Hematopoietic multipotent progenitor cell treated with erythropoietin and hydrocortisone succinate and interleukin-3 and kit ligand, for 4 days (in vitro differentiated cells): ENCODE results near the gene PIGT.

ENCODE experiments used
- DNase-seq: peaks from one replicate; pipeline ENCODE4 v3.0.0-alpha.2; 2015

The PIGT gene

DNA sequence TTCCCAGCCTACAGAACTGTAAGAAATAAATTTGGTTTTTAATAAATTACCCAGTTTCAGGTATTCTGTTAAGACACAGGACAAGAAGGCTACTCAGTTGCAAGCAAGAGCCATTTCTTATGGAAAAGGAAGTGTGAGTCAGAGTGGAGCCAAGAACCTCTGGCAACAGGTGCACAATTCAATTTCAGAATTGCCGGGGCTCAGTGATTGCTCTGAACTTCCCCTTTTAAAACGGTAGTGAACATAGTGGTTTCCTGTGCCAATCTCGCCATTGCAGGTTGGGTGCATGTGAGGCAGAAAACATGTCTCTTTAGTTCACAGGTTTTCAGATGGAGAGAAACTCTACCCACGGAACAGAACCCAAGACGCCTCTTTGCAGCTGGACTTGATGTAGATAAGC, 16.4 kb downstream of the PIGT start:
- DNase-seq, result peak; percentile 84

DNA sequence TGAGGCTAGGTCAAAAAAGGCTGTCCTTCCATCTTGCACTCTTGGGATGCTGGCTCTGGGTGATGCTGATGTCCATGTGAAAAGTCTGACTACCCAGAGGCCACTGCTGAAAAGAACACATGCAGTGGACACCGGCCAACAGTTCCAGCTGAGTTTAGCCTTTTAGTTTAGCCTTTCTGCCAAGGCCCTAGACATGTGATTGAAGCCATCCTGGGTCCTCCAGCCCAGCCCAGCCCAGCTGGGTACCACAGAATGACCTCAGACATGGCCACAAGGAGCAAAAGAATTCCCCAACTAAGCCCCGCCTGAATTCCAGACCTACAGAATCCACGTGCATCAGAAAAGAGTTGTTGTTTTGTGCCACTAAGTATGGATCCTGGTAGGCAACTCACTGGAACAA, 17.4 kb downstream of the PIGT start:
- DNase-seq, result no peak

DNA sequence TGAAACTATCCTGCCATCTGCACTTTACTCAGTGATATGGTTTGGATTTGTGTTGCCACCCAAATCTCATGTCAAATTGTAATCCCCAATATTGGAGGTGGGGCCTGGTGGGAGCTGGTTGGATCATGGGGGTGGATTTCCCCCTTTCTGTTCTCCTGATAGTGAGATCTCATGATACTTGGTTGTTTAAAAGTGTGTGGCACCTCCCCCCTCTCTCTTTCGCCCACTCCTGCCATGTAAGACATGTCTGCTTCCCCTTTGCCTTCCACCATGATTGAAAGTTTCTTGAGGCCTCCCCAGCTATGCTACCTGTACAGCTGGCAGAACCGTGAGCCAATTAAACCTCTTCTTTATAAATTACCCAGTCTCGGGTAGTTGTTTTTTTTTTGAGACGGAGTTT, 18.0 kb downstream of the PIGT start:
- DNase-seq, result no peak

DNA sequence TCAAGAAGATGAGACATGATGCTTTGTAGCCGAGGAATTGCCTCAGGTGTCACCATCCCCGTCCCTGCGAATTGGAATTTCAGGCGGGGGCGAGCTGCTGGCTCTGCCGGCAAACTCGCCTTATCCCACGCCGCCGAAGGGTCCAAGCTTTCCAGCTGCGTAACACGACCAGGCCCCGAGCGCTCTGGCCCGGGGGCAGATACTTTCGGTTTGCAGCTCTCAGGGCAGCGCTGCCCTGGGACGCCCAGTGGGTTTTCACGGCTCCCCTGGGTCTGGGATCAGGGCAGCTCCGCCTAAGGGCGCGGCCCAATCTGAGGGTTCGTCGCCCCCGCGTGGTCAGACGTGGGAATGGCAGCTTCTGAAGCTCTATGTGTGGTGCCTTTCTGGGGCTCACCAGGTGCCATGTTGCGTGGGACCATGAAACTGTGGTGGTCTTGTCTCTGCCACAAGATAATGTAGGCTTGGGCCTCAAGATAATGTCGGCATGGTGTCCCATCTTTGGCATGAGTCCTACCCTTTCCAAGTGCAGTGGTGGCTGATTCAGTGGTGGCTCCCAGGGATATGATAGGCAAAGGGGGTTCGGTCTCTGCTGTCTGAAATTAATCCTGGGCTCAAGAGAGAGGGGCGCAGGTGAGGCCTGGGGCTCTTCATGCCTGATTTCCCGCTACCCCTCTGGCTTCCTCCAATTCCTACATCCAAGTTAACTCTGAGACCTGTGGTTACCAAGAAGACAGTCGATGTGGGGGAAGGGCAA, 21.0 kb downstream of the PIGT start:
- peak; percentile 93 for DNase-seq

DNA sequence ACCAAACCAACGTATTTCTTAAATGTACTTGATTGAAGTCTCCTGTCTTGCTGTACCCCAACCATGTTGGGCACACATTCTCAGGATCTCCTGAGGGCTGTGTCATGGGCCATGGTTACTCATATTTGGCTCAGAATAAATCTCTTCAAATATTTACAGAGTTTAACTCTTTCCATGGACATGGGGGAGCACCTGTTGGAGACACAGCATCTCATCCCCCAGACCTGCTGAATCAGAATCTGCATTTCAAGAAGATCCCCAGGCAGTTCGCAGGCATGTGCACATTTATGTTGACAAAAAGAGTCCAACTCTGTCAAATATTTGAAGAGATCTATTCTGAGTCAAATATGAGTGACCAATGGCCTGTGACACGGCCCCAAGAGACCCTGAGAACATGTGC, 24.5 kb downstream of the PIGT start:
- no peak for DNase-seq

DNA sequence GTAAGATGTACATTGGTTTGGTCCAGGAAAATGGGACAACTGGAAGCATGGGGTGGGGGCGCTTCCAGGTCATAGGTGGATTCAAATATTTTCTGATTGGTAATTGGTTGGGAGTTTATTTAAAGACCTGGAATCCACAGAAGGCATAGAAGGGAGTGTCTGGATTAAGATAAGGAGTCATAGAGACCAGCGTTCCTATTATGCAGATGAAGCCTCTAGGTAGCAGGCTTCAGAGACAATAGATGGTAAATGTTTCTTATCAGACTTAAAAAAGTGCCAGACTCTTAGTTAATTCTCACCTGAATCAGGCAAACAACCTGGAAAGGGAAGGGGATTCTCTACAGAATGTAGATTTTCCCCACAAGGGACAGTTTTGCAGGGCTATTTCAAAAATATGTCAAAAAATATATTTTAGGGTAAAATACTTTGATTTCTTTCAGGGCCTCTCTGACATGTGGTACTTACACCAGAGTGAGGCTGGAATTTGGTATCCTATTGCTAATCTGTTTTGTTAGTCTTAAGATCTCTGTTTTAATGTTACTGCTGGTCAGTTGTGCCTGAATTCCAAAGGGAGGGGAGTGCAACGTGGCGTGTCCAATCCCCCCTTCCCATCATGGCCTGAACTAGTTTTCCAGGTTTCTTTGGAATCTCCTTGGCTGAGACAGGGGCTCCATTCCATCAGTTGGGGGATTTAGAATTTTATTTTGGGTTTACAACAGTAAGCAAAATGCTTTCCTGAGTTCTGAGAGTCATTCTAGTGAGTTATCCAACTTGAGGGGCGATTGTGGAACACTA, 25.1 kb downstream of the PIGT start:
- no peak for DNase-seq

DNA sequence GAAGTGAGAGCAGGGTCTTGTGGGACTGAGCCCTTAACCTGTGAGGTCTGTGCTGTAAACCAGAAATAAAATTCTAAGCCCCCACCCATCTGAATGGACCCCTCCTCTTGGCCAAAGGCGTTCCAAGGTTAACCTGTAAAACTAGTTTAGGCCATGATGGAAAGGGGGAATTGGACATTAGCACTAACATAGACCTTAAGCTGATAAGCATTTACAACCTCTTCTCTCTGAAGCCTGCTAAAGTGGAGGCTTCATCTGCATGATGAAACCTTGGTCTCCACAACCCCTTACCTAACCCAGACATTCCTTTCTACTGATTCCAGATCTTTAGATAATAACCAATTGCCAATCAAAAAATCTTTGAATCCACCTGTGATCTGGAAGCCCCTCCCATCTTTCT, 25.8 kb downstream of the PIGT start:
- no peak for DNase-seq

DNA sequence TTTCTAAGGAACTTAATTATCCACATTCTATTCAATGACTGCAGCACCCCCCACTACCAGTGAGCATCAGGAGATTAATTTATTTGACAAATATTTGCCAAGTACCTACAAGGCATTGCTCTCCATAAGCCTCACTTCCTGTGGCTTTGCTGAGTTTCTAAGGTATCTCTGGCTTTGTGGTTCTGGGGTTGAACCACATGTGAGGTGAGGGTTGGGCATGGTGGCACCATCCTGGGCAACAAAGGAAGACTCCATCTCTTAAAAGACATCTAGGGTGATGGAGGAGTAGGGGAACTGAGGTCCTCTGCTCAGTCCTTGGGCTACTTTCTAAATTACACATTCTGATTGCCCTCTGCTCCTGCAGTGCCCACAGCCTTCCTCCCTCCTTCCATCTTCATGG, 28.1 kb downstream of the PIGT start:
- DNase-seq, result no peak

DNA sequence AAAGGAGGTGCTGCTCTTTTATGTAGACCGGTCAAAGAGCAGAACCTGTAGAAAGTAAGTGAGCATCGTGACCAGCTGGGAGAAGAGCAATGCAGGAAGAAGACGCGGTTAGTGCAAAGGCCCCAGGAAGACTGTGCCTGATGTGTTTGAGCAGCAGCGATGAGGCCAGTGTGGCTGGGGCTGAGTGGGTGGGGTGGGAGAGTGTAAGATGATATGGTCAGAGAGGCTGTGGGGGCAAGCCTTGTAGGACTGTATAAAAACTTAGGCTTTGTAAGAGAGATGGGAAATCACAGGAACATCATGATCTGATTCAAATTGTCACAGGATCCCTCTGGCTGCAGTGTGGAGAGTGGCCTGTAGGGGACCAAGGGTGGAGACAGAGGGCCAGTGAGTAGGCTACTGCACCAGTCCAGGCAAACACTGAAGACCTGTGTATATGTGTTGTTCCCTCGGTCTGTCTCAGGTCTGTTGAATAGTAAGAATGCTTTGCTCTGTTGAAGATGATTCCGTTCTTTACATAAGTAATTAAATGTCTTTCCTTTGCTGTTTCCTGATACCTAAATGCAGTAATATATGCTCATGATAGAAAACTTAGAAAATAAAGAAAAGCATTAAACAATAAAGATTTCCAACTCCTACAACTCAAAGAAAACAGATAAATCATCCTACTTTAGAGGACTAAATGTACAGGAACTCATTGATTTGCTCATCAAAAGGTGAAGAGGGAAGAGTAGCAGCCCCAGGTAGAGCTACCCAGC, 30.0 kb downstream of the PIGT start:
- peak; percentile 61 for DNase-seq

DNA sequence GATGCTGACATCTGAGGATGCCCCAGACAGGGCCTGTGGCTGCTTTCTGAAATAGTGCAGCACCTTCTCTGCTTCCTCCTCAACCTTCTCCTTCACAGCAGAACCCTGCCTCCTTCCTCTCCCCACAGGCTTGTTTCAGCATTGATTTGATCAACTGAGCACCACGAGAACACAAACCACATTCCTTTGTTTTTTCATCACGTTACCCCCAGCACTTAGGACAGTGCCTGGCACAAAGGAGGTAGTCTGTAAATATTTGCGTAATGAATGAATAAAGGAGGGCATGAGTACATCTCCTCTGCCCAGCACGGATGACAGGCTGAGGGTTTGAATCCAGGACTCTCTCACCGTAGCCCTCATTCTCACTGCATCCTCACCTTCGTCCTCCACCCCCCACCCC, 32.3 kb downstream of the PIGT start:
- DNase-seq, result no peak

DNA sequence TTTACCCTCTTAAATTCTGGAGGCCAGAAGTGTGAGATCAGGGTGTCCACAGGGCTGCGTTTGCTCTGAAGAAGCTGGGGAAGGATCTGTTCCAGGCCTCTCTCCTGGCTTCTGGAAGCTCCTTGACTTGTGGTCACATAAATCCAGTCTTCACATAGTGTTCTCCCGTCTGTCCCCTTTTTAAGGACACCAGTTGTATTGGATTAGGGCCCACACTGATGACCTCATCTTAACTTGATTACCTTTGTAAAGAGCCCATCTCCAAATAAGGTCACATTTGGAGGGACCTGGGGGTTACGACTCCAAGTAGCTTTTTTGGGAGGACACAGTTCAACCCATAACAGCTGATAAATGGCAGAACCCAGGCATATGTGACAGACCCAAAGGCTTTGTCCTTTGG, 33.6 kb downstream of the PIGT start:
- no peak for DNase-seq

DNA sequence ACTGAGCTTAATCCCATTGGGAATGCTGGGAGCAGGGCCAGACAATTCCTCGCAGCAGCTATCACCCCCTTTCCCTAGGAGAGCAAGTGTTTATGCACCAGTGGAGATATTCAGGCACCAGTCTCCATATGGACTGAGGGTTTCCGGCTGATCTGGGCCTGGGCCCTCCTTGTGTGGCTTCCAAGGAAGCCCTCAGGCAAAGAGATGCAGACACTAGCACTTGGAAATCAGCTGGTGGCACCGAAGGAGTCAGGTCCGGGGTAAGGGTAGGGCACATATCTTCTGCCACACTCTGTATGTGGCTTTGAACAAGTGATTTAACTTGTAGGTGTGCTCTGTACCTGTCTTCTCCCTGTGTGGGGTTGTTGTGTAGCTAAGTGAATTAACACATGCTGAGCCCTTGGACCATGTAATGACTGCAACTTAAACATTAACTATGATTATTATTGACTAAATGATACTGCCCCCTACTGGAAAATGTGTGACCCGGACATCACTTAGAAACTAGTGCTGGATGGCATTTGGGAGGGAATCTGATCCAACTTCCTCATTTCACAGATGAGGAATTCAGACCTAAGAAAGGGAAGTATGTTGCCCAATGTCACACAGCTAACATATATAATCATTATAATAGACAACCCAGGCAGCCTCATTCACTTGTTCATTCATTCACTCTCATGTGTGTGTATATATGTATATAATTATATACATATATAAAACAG, 34.3 kb downstream of the PIGT start:
- peak; percentile 91 for DNase-seq

DNA sequence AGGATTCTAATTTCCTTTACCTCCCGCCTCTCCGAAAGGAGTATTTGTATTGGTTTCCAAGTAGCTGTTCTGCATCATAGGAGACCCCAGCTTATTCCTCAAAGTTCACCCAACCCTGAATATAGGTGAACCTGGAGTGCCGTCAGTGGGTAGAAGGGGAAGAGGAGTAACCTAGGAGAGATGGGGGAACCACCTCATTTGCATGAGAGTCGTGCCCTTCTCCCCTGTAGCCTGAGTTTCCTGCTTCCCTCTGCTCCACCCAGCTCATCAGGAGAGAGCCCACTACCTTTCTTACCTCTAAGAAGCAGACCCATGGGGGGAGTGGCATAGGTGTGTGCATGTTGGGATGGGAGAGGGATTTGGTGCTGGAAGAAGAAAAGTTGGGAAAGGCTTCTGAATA, 36.3 kb downstream of the PIGT start:
- DNase-seq, result no peak

DNA sequence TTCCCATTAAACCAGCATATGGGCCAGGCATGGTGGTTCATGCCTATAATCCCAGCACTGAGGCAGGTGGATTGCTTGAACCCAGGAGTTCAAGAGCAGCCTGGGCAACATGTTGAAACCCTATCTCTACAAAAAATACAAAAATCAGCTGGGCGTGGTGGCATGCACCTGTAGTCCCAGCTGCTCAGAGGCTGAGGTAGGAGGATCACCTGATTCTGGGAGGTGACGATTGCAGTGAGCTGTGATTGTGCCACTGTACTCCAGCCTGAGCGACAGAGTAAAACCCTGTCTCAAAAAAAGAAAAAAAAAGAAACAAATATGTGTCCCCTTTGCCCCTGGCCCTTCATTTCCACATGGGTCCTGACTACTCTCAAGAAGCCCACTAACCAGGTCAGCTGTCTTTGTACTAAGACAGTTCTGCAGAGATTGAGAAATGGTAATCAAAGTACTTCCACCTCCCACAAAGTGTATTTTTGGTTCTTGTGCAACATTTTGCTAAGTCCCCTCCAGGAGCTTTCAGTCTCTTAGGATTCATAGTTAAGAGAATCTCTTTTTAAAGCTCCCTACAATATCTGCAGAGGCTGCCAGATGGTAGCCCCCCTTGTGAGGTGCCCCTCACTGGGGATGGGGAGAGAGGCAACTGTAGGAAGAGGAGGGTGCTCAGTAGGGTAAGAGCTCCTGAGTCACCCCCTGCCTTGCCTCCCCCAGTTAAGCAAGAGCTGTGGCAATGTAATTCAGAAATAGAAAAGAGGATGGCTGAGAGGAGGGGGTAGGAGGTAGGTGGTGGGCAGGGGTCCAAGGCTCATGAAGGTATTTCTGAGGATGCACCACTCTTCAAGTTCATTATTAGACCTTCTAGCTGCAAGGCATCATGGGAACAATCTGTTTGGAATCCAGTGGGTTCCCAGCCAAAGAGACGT, 37.1 kb downstream of the PIGT start:
- no peak for DNase-seq

DNA sequence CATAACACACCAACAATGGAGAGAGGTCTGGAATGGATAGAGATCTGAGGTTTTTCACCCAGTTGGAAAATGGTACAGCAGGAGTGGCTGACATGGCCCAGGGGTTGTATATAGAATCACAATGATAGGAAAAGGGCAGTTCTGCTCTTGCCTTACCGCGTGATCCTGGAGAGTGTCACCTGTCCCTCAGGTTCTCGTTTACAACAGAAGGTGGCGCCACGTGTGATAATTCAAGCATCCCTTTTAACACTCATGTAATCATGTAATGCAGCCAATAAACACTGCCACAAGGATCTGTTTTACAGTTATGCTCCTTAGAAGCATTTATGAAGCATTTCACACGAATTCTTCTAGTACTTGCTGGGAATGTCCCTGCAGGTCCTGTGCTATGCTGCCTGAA, 40.7 kb downstream of the PIGT start:
- DNase-seq, result peak; percentile 64

DNA sequence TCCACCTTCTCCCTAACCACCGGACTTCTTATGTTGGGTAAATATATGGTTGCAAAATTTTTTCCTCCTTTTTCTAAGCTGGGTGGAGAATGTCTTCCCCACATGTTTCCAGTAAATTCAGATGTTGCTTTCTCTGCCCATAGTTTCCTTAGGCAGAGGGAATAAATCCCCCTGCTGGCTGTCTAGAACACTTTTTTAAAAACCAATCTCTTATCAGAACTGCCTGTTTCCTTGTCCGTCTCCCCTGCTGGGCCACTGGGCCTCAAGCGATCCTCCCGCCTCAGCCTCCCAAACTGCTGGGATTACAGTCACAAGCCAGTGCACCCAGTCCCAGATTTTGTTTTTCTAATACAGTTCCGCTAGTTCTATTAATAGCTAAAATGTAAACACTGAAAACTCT, 43.7 kb downstream of the PIGT start:
- DNase-seq, result peak; percentile 52

DNA sequence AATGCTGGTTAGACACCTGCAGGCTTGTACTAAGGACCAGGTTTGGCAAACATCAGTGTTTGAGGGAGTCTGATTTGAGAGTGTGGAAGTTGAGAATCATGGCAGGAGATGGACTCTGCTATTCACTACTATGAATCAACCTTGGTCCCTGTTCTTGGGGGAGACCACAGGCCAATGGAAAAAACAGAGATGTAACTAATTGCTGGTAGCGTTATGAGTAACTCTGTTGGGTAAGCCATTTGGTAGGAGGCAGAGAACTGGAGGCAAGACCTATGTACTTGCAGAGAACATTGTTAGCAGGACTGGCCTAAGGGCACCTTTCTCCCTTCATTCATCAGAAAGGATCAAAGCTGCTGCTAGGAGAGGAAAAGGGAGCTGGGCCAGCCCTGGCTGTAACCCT, 45.3 kb downstream of the PIGT start:
- no peak for DNase-seq

DNA sequence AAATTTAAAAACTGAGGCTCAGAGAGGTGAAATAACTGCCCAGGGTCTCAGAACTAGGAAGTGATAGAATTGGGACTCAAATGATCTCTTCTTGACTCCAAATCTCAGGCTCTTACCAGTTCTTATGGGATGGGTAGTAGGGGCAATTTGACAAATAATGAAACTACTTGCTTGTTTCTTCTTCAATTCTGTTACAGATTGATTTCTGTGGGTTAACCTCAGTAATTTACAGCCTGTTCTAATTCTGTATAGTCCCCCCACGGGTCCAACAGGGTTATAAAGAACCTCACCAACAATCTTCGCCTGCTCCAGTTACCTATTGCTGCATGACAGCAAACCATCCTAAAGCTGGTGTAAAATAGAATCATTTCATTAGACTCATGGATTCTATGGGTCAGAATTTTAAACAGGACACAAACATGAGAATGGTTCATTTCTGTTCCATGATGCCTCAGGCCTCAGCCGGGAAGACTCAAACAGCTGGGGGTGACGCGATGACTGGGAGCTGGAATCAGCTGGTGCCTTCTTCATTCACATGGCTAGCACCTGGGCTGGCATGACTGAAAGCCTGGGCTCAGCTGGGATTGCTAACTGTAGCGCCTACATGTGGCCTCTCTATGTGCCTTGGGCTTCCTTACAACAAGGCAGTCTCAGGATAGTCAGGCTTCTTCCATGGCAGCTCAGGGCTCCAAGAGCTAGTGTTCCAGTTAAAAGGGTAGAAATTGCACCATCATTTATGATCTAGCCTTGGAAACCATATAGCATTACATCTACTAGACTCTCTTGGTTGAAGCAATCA, 47.0 kb downstream of the PIGT start:
- no peak for DNase-seq

DNA sequence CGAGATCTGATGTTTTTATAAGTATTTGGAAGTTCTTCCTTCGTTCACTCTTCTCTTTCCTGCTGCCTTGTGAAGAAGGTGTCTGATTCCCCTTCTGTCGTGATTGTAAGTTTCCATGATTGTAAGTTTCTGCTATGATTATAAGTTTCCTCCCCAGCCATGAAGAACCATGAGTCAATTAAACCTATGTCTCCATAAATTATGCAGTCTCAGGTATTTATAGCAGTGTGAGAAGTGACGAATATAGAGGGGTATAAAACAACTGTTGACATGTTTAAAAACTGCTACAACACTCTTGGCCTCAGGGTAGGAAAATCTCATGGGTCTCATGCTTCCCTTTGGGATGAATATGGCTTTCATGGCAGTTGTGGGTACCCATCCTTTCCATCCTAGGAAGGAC, 47.8 kb downstream of the PIGT start:
- no peak for DNase-seq

DNA sequence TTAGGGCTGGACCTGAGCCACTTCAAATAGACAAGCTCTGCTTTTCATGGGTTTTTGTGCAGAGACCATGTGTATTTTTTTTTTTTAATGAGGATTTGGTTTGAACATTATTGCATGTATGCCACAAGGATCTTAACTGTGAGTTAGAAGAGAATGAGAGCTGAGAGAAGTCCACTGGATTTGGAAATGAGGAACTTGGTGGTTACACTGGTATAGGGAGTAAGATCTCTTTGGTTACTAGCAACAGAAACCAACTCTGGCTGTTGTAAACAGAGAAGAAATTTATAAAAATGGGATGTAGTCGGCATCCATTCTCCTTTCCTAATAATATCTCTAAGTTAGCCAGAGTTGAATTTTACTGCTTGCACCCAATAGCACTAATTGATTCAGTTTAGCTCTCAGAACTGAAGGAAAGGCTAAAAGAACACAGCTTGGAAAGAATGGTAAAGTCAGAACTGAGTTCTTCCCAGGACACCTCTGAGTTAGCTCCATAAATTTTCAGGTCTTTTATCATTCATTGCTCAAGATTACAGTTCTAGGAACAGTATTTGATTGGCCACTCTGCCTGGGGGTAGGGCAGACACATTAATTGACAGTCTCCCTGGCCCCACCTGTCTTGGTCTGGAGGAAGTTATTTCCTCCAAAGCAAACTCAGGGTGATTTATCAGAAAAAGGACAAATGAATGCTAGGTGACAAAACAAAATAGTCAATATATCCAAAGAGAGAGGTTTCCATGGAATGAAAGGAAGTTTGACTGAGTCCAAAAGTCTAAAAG, 49.7 kb downstream of the PIGT start:
- DNase-seq, result peak; percentile 54
